A549 (cell line): ENCODE results near the gene SERTAD4. TPM values are rescaled to one million over a fixed set of nuclear protein-coding genes. Genes with fewer than 3 reads are reported as not detected.

Source experiments
- ATAC-seq, 2 experiments: fragments of 200-7000 bp in 1 of 2; fragments of >200 bp in 1 of 2; cut with Nextera tagmentation in 1 of 2; cut with Tn5 transposase in 1 of 2; 3 replicates each; pipeline versions ENCODE4 v1.8.0 to v1.9.1; 2018 to 2020; ENCODE audit warnings: mild to moderate bottlenecking in 1 of 2, moderate library complexity in 1 of 2
- CTCF ChIA-PET: fragments of 300-600 bp; sonication (Branson Sonifier 250); formaldehyde crosslinking; extraction: SDS; loops from one replicate; lab custom pipeline; 2021; ENCODE audit warnings: antibody characterized with exemption, inconsistent platforms; lab: Yijun Ruan, JAX
- POLR2A ChIA-PET: fragments of 350-600 bp; formaldehyde crosslinking; extraction: SDS; loops from one replicate; lab custom pipeline; 2021; ENCODE audit warnings: antibody characterized with exemption, inconsistent platforms; lab: Yijun Ruan, JAX
- DNase-seq, 2 experiments: peaks; one replicate each; pipeline versions ENCODE4 v3.0.0 to v3.0.0-alpha.2; 2011 to 2016; ENCODE audit warnings: low read depth in 1 of 2, low spot score in 1 of 2
- FAIRE-seq: peaks from 2 replicates; lab custom pipeline; 2011; peaks lifted over from hg19 to GRCh38; lab: Jason Lieb, UNC
- H3K27ac ChIP-seq, 2 experiments: fragments of >200 bp; sonication (Bioruptor Twin); formaldehyde crosslinking; 3 replicates each; pipeline ENCODE4 v1.5.1; 2016 to 2017
- H3K4me1 ChIP-seq: fragments of >200 bp; sonication (Bioruptor Twin); formaldehyde crosslinking; 3 replicates; pipeline ENCODE4 v1.6.1; 2016
- H3K4me2 ChIP-seq: fragments of >200 bp; sonication (Bioruptor Twin); formaldehyde crosslinking; 3 replicates; pipeline ENCODE4 v1.6.1; 2016
- H3K4me3 ChIP-seq: fragments of >200 bp; sonication (Bioruptor Twin); formaldehyde crosslinking; 3 replicates; pipeline ENCODE4 v1.5.1; 2016
- H3K9me3 ChIP-seq: fragments of >200 bp; sonication (Bioruptor Twin); formaldehyde crosslinking; 3 replicates; pipeline ENCODE4 v1.6.1; 2016
- BCL3 ChIP-seq: fragments of >200 bp; sonication (Bioruptor Twin); formaldehyde crosslinking; IDR thresholded peaks from 3 replicates; pipeline ENCODE4 v1.6.1; 2016
- CBX8 ChIP-seq: fragments of 200-600 bp; sonication (generic); IDR thresholded peaks from 2 replicates; pipeline ENCODE4 v1.6.1; 2016
- CHD4 ChIP-seq: fragments of 200-600 bp; sonication (generic); IDR thresholded peaks from 2 replicates; pipeline ENCODE4 v1.6.1; 2016; ENCODE audit warnings: antibody characterized with exemption, mild to moderate bottlenecking, borderline replicate concordance
- E2F6 ChIP-seq: IDR thresholded peaks from 2 replicates; pipeline ENCODE4 v1.6.1; 2012; ENCODE audit warnings: low read depth, borderline replicate concordance
- EHMT2 ChIP-seq: fragments of 200-600 bp; sonication (generic); IDR thresholded peaks from 2 replicates; pipeline ENCODE4 v1.6.1; 2016; ENCODE audit warnings: antibody characterized with exemption, low read depth, mild to moderate bottlenecking, moderate library complexity
- FOSB ChIP-seq: fragments of 250-450 bp; sonication (Bioruptor Pico); IDR thresholded peaks from 2 replicates; pipeline ENCODE4 v1.5.0; 2020; ENCODE audit warnings: mild to moderate bottlenecking, moderate library complexity
- GATA3 ChIP-seq: IDR thresholded peaks from 2 replicates; pipeline ENCODE4 v1.6.1; 2012; ENCODE audit warnings: borderline replicate concordance
- HES2 ChIP-seq: fragments of >200 bp; sonication (Bioruptor Twin); formaldehyde crosslinking; IDR thresholded peaks from 2 replicates; pipeline ENCODE4 v1.6.1; 2016
- HOXA7 ChIP-seq: fragments of 250-450 bp; sonication (Bioruptor Pico); IDR thresholded peaks from 2 replicates; pipeline ENCODE4 v1.5.0; 2020; ENCODE audit warnings: mild to moderate bottlenecking, moderate library complexity
- HOXB13 ChIP-seq: fragments of 250-450 bp; sonication (Bioruptor Pico); IDR thresholded peaks from 2 replicates; pipeline ENCODE4 v1.5.0; 2020; ENCODE audit warnings: low read depth, mild to moderate bottlenecking, moderate library complexity
- HOXB5 ChIP-seq: fragments of 250-450 bp; sonication (Bioruptor Pico); IDR thresholded peaks from 2 replicates; pipeline ENCODE4 v1.5.0; 2020; ENCODE audit warnings: mild to moderate bottlenecking, moderate library complexity
- JUN ChIP-seq, 2 experiments: fragments of >200 bp; sonication (Bioruptor Twin); formaldehyde crosslinking; IDR thresholded peaks; 2 replicates in 1 of 2; 3 replicates in 1 of 2; pipeline ENCODE4 v1.6.1; 2016 to 2017
- MAX ChIP-seq: IDR thresholded peaks from 2 replicates; pipeline ENCODE4 v1.6.1; 2012
- MAZ ChIP-seq: fragments of 150-350 bp; IDR thresholded peaks from 2 replicates; pipeline ENCODE4 v1.6.1; 2014; ENCODE audit warnings: antibody characterized with exemption, low read depth, low read length, borderline replicate concordance
- NPAS2 ChIP-seq: fragments of 250-450 bp; sonication (Bioruptor Pico); IDR thresholded peaks from 2 replicates; pipeline ENCODE4 v1.8.0; 2022; ENCODE audit warnings: mild to moderate bottlenecking, moderate library complexity, borderline replicate concordance
- PBX3 ChIP-seq: IDR thresholded peaks from 2 replicates; pipeline ENCODE4 v1.6.1; 2012
- PHF8 ChIP-seq: fragments of 200-600 bp; sonication (generic); IDR thresholded peaks from 2 replicates; pipeline ENCODE4 v1.6.1; 2016; ENCODE audit warnings: low read depth, mild to moderate bottlenecking, antibody characterized with exemption, moderate library complexity, borderline replicate concordance
- POLR2A ChIP-seq: IDR thresholded peaks from 2 replicates; pipeline ENCODE4 v1.6.1; 2012; ENCODE audit warnings: mild to moderate bottlenecking, low read length
- RAD21 ChIP-seq, 2 experiments: fragments of >200 bp in 1 of 2; sonication (Bioruptor Twin) in 1 of 2; formaldehyde crosslinking in 1 of 2; IDR thresholded peaks in 1 of 2; conservative IDR thresholded peaks in 1 of 2; 2 replicates in 1 of 2; 3 replicates in 1 of 2; pipeline ENCODE4 v1.6.1; 2012 to 2018; ENCODE audit warnings: inconsistent platforms in 1 of 2
- RARB ChIP-seq: fragments of 250-450 bp; sonication (Bioruptor Pico); IDR thresholded peaks from 2 replicates; pipeline ENCODE4 v1.8.0; 2021; ENCODE audit warnings: mild to moderate bottlenecking, moderate library complexity
- RNF2 ChIP-seq: fragments of 200-600 bp; sonication (generic); IDR thresholded peaks from 2 replicates; pipeline ENCODE4 v1.6.1; 2016; ENCODE audit warnings: low read depth, mild to moderate bottlenecking, antibody characterized with exemption, moderate library complexity, borderline replicate concordance
- SMC3 ChIP-seq: fragments of >200 bp; sonication (Bioruptor Twin); formaldehyde crosslinking; IDR thresholded peaks from 3 replicates; pipeline ENCODE4 v1.6.1; 2018; ENCODE audit warnings: inconsistent platforms
- SREBF2 ChIP-seq: fragments of 450-650 bp; IDR thresholded peaks from 2 replicates; pipeline ENCODE4 v1.6.1; 2014; ENCODE audit warnings: mild to moderate bottlenecking, moderate library complexity
- USF2 ChIP-seq: fragments of 450-650 bp; IDR thresholded peaks from 2 replicates; pipeline ENCODE4 v1.6.1; 2014; ENCODE audit warnings: antibody characterized with exemption
- ZC3H11A ChIP-seq: fragments of 450-650 bp; IDR thresholded peaks from 2 replicates; pipeline ENCODE4 v1.6.1; 2014; ENCODE audit warnings: antibody characterized with exemption, mild to moderate bottlenecking
- ZSCAN20 ChIP-seq: fragments of 250-450 bp; sonication (Bioruptor Pico); IDR thresholded peaks from 2 replicates; pipeline ENCODE4 v1.8.0; 2022; ENCODE audit warnings: mild to moderate bottlenecking, moderate library complexity
- WGBS: methylation state at CpG from one replicate; pipeline ENCODE4 v1.1.6; 2017; ENCODE audit errors: missing lambda C conversion rate; 5-methylcytosine and 5-hydroxymethylcytosine counted together
- polyA plus RNA-seq, 4 experiments: library from polyadenylated mRNA; depleted of rRNA in 3 of 4; stranded (reverse); fragments of >200 nt; fragmentation: RNase III in 1 of 4; extraction: RNeasy Plus Mini Kit Qiagen cat#74134 plus additional on column Dnase treatment in 1 of 4; gene quantifications; 2 replicates in 3 of 4; 3 replicates in 1 of 4; pipeline ENCODE4 v1.2.3, GENCODE V29; 2011 to 2017

Gene SERTAD4
- polyA plus RNA-seq, 2 of the 4 experiments (the other 2 are of a cell fraction) = 0.62 to 0.71 TPM

- CTCF ChIA-PET = interaction anchor here (1.0 to 1.2 kb wide), 3 partner anchors 10 to 68 kb away, joined by 3 to 4 read pairs (median 3); no protein-coding TSS in a partner anchor
- ATAC-seq = no peak
- no peaks in the 10 kb centered on the region for H3K9me3 ChIP-seq
- no peak for FAIRE-seq
- POLR2A ChIA-PET = no interaction called here
- TF ChIP-seq MAX = no peak
- TF ChIP-seq GATA3 = no peak
- TF ChIP-seq MAZ = no peak
- TF ChIP-seq NPAS2 (CRISPR knock-in tag) = no peak
- TF ChIP-seq ZC3H11A = no peak
- TF ChIP-seq RNF2 = no peak
- no peak for TF ChIP-seq RAD21 (conservative IDR thresholded peaks at IDR 0.05 in 1 of 2, IDR thresholded peaks at IDR 0.05 in 1 of 2)
- TF ChIP-seq CBX8 = no peak
- TF ChIP-seq HOXA7 (CRISPR knock-in tag) = no peak
- no peak for TF ChIP-seq CHD4
- TF ChIP-seq EHMT2 = no peak
- TF ChIP-seq BCL3 = no peak
- H3K4me3 ChIP-seq = no peak overlapping the region
- DNase-seq = no peak
- H3K27ac ChIP-seq = no peak overlapping the region
- peaks cover 8% of the 10 kb centered on the region; the same call in 1 of the 3 replicates for H3K4me1 ChIP-seq
- H3K4me2 ChIP-seq = no peak overlapping the region
Observed at GRCh38 chr1:210230149-210230695, 2.4 kb upstream of the SERTAD4 start.

GRCh38 chr1:210231846-210232510 lies 618 bp upstream of the SERTAD4 start:
- H3K4me3 ChIP-seq = peak overlapping the region; percentile 59
- 2% methylated on average over 18 of the region's 20 CpGs for WGBS
- peak overlapping the region; percentile 13 to 85; a peak in 4 of 6 replicates for H3K27ac ChIP-seq
- no peak for ATAC-seq
- no peak for FAIRE-seq
- H3K4me1 ChIP-seq = peaks cover 8% of the 10 kb centered on the region; the same call in 1 of the 3 replicates
- no peak for DNase-seq
- H3K9me3 ChIP-seq = no peaks in the 10 kb centered on the region
- peak overlapping the region; percentile 99 for H3K4me2 ChIP-seq
- no peak for TF ChIP-seq POLR2A
- TF ChIP-seq SREBF2 = no peak
- TF ChIP-seq PBX3 = no peak
- no peak for TF ChIP-seq PHF8
- TF ChIP-seq ZSCAN20 (CRISPR knock-in tag) = no peak
- no peak for TF ChIP-seq HES2
- TF ChIP-seq EHMT2 = no peak
- TF ChIP-seq RARB (CRISPR knock-in tag) = no peak
- no peak for TF ChIP-seq MAX
- no peak for TF ChIP-seq JUN (IDR thresholded peaks at IDR 0.05)
- TF ChIP-seq HOXB13 (CRISPR knock-in tag) = no peak
- TF ChIP-seq USF2 = no peak
- no peak for TF ChIP-seq HOXB5 (CRISPR knock-in tag)
- TF ChIP-seq E2F6 = no peak
- no peak for TF ChIP-seq SMC3
- no peak for TF ChIP-seq FOSB
- CTCF ChIA-PET = no interaction called here
- POLR2A ChIA-PET = interaction anchor here (0.6 kb wide), 1 partner anchor 95 kb away, joined by 3 read pairs; no protein-coding TSS in a partner anchor
